Duodenal mucosa (tissue), 2 donors: ENCODE results near the gene KLRC2.
"Not testable (repeated sequence)": the region's sequence is repeated elsewhere in the genome, so short reads cannot be mapped to it uniquely, and the experiment has no call there.

Experiments used
- H3K27ac ChIP-seq: one replicate; pipeline ENCODE4 v1.7.0; 2013; ENCODE audit warnings: low read depth, low read length
- H3K27me3 ChIP-seq, 2 donors: one replicate each; pipeline ENCODE4 v1.7.0; 2013; ENCODE audit warnings: low read length in 2 of 2, control low read depth in 1 of 2; ENCODE audit not compliant: insufficient read depth in 2 of 2, control insufficient read depth in 1 of 2
- H3K36me3 ChIP-seq, 2 donors: one replicate each; pipeline ENCODE4 v1.7.0; 2013; ENCODE audit warnings: low read length in 2 of 2, control low read depth in 1 of 2; ENCODE audit not compliant: insufficient read depth in 2 of 2, control insufficient read depth in 1 of 2
- H3K4me1 ChIP-seq, 2 donors: one replicate each; pipeline ENCODE4 v1.7.0; 2013; ENCODE audit warnings: low read length in 2 of 2, control low read depth in 1 of 2; ENCODE audit not compliant: insufficient read depth in 2 of 2, control insufficient read depth in 1 of 2
- H3K4me3 ChIP-seq, 2 donors: one replicate each; pipeline ENCODE4 v1.7.0; 2013; ENCODE audit warnings: low read length in 2 of 2, low read depth in 1 of 2
- H3K9ac ChIP-seq, 2 donors: one replicate each; pipeline ENCODE4 v1.7.0; 2013; ENCODE audit warnings: low read length in 2 of 2, low read depth in 1 of 2
- H3K9me3 ChIP-seq, 2 donors: one replicate each; pipeline ENCODE4 v1.7.0; 2013; ENCODE audit warnings: low read length in 2 of 2, control low read depth in 1 of 2; ENCODE audit not compliant: control insufficient read depth in 1 of 2

Gene KLRC2

DNA sequence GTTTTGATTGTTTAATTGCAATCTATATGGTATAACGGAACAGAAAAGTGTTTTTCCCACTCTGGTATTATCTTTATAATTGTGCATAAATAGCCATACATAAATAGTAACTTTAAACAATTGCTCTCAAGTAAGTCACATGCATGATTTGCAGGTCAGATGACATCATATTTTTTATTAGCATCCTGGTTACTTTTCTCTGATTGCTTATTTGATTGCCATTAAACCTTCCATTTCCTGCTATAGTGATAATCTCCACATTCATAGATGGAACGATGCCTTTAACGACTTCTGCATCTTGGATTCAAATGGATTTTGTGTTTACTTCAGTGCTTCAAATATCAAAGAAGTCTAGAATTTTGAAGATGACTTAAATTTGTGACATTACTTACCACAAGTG, 42.5 kb downstream of the KLRC2 start:
- H3K27me3 ChIP-seq = no peaks in the 10 kb centered on the region
- H3K27ac ChIP-seq = no peak overlapping the region
- H3K4me3 ChIP-seq = no peak overlapping the region
- no peaks in the 10 kb centered on the region for H3K36me3 ChIP-seq
- no peaks in the 10 kb centered on the region for H3K9me3 ChIP-seq
- peaks cover 0 to 7% of the 10 kb centered on the region in 2 donors for H3K4me1 ChIP-seq
- H3K9ac ChIP-seq = no peak overlapping the region

- no peak overlapping the region for H3K9ac ChIP-seq
- H3K27ac ChIP-seq = no peak overlapping the region
- H3K27me3 ChIP-seq = no peaks in the 10 kb centered on the region
- no peak overlapping the region for H3K4me3 ChIP-seq
- H3K4me1 ChIP-seq = peaks cover 0 to 7% of the 10 kb centered on the region in 2 donors
- H3K36me3 ChIP-seq = no peaks in the 10 kb centered on the region
- no peaks in the 10 kb centered on the region for H3K9me3 ChIP-seq
These were observed 43.3 kb downstream of the KLRC2 start for GRCh38 chr12:10392394-10392930.

- not testable (repeated sequence) for H3K4me1 ChIP-seq, H3K9me3 ChIP-seq, H3K9ac ChIP-seq, H3K4me3 ChIP-seq, H3K27me3 ChIP-seq, H3K36me3 ChIP-seq, H3K27ac ChIP-seq
These were observed 44.8 kb downstream of the KLRC2 start for GRCh38 chr12:10390991-10391390.

- no peak within 1 kb of the TSS for H3K9ac ChIP-seq
- no peaks in the 10 kb centered on the region for H3K9me3 ChIP-seq
- no peaks in the 10 kb centered on the region for H3K4me1 ChIP-seq
- no peaks in the 10 kb centered on the region for H3K27me3 ChIP-seq
- no peak within 1 kb of the TSS for H3K4me3 ChIP-seq
- H3K27ac ChIP-seq = no peak within 1 kb of the TSS
- H3K36me3 ChIP-seq = no peaks in the 10 kb centered on the region
These were observed 45.9 kb downstream of the KLRC2 start, which contains the start of gene KLRK1 for GRCh38 chr12:10389904-10390303. KLRK1 (minus strand) TSS chr12:10390041; CDS start chr12:10388810, 1,231 bp downstream.

GRCh38 chr12:10388624-10389413, 47.0 kb downstream of the KLRC2 start:
- no peak overlapping the region for H3K9ac ChIP-seq
- H3K4me1 ChIP-seq = no peaks in the 10 kb centered on the region
- no peaks in the 10 kb centered on the region for H3K27me3 ChIP-seq
- no peaks in the 10 kb centered on the region for H3K36me3 ChIP-seq
- no peaks in the 10 kb centered on the region for H3K9me3 ChIP-seq
- no peak overlapping the region for H3K4me3 ChIP-seq
- no peak overlapping the region for H3K27ac ChIP-seq

DNA sequence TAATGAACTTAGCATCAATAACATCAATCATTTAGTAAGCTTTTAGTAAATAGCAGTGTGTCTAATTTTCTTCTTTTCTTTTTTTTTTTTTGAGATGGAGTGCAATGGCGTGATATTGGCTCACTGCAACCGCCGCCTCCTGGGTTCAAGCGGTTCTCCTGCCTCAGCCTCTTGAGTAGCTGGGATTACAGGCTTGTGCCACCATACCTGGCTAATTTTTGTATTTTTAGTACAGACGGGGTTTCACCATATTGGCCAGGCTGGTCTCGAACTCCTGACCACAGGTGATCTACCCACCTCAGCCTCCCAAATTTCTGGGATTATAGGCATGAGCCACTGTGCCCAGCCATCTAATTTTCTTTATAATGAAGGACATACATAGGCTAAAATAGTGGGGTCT, 48.3 kb downstream of the KLRC2 start:
- not testable (repeated sequence) for H3K9ac ChIP-seq, H3K9me3 ChIP-seq, H3K27ac ChIP-seq, H3K36me3 ChIP-seq, H3K4me1 ChIP-seq, H3K4me3 ChIP-seq, H3K27me3 ChIP-seq

DNA sequence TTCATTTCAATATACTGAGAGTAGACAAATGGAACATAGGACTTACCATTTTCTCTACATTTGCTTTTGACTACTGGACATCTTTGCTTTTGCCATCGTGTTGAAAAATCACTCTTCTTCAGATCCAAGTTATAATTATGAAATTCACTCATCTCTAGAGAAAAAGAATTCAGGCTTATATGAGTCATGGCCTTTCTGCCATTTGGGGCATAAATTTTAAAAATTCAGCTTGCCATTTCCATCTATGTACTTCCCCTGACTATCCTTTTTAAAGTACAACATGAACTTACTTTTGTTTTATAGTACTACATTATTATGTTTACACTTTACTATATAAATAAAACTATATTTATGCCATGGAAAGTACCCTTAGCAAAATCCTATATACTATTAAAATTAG, 49.0 kb downstream of the KLRC2 start:
- Histone ChIP-seq H3K27ac (no peak overlapping the region), H3K36me3 (no peaks in the 10 kb centered on the region), H3K4me3 (no peak overlapping the region), H3K27me3 (no peaks in the 10 kb centered on the region), H3K4me1 (no peaks in the 10 kb centered on the region), H3K9me3 (no peaks in the 10 kb centered on the region), H3K9ac (no peak overlapping the region)

DNA sequence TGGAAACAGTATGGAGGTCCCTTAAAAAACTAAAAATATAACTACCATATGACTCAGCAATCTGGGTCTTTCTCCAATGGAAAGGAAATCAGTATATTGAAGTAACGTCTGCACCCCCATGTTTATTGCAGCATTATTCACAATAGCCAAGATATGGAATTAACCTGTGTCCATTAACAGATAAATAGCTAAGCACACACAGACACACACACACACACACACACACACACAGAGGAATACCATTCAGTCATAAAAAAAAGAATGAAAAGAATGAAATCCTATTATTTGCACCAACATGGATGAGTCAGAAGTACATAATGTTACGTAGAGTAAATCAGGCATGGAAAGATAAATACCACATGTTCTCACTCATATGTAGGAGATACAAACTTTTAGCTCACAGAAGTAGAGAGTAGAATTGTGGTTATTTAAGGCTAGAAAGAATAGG, 50.6 kb downstream of the KLRC2 start:
- H3K4me3 ChIP-seq = no peak overlapping the region
- H3K9ac ChIP-seq = no peak overlapping the region
- no peaks in the 10 kb centered on the region for H3K9me3 ChIP-seq
- H3K27me3 ChIP-seq = no peaks in the 10 kb centered on the region
- H3K27ac ChIP-seq = no peak overlapping the region
- no peaks in the 10 kb centered on the region for H3K36me3 ChIP-seq
- H3K4me1 ChIP-seq = no peaks in the 10 kb centered on the region

DNA sequence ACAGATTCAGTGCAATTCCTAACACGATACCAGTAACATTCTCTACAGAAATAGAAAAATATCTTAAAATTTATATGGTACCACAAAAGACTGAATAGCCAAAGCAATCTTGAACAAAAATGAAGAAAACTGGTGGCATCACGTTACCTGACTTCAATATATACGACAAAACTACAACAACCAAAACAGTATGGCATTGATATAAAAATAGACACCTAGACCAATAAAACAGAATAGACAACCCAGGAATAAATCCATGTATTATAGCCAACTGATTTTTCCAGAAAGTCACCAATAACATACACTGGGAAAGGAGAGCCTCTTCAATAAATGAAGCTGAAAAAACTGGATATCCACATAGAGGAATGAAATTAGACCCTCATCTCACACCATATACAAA, 51.6 kb downstream of the KLRC2 start:
- Histone ChIP-seq H3K36me3 (no peaks in the 10 kb centered on the region), H3K9ac (no peak overlapping the region), H3K27me3 (no peaks in the 10 kb centered on the region), H3K9me3 (no peaks in the 10 kb centered on the region), H3K27ac (no peak overlapping the region), H3K4me3 (no peak overlapping the region), H3K4me1 (no peaks in the 10 kb centered on the region)

DNA sequence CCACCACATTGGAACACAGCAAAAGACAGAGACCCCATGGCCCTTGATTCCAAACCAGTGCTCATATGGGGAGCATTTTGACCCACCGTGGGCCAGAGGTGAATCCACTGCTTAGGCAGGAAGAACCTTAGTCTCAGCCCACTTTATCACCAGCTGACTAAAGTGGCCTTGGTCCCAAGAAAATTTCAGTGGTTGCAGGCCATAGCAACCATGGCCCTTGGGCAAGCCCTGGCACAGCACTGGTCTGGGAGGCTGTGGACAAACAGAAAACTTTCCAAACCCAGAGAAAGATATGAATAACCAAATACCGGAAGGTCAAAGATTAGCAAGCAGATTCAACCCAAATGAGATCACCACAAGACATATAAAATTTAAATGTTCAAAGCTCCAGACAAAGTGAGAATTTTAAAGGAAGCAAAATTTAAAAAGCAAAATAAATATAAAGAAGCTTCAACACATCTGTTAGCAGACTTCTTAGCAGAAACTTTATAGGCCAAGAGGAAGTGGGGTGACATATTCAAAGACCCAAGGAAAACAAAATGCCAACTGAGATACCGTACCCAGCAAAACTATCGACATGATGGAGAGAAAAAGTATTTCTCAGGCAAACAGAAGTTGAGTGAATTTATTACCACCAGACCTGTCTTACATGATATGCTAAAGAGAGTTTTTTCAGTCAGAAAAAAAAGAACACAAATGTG, 53.7 kb downstream of the KLRC2 start:
- Histone ChIP-seq H3K27me3 (no peaks in the 10 kb centered on the region), H3K27ac (no peak overlapping the region), H3K4me1 (no peaks in the 10 kb centered on the region), H3K9ac (no peak overlapping the region), H3K36me3 (no peaks in the 10 kb centered on the region), H3K9me3 (no peaks in the 10 kb centered on the region), H3K4me3 (no peak overlapping the region)
